AG04449 (cell line): ENCODE data around the gene GNG12.

Experiments
- CTCF ChIA-PET: fragments of 350-600 bp; formaldehyde crosslinking; extraction: SDS; loops from one replicate; lab custom pipeline; 2021; ENCODE audit warnings: antibody characterized with exemption; lab: Yijun Ruan, JAX
- POLR2A ChIA-PET: fragments of 400-600, 350-600 bp; formaldehyde crosslinking; extraction: SDS; loops from one replicate; lab custom pipeline; 2020; ENCODE audit warnings: antibody characterized with exemption, inconsistent platforms; lab: Yijun Ruan, JAX
- DNase-seq: peaks from one replicate; pipeline ENCODE4 v3.0.0-alpha.2; 2010; ENCODE audit warnings: low read depth, low spot score
- H3K4me3 ChIP-seq: 2 replicates; pipeline ENCODE4 v1.5.1; 2011; ENCODE audit warnings: low read depth, mild to moderate bottlenecking, control low read depth, low read length
- TF ChIP-seq, protein P1 (sequence below): IDR thresholded peaks from one replicate; pipeline ENCODE4 v1.5.1; 2011; ENCODE audit warnings: mild to moderate bottlenecking, moderate library complexity, low read length, control low read depth, inconsistent platforms; ENCODE audit not compliant: insufficient read depth; ENCODE audit errors: missing control alignments

Gene GNG12

DNA sequence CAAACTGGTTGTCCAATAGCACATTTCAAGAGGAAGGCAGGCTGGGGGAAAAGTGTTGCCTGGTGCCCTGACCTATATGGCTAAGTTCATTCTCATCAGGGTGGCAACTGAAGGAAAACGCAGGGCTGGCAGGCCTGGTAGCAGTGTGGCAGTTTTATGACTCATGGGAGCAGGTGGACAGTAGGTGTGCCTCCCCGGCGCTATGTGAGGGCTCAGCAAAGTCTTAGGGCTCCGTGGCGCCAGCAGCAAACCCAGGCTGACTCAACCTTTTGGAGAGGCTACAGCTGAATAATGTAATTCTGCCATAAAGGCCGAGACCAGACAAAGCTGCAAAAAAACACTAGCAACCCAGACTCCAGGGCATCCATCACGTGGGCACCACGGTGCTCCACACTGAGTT is 124.7 kb downstream of the GNG12 start:
- TF ChIP-seq, protein P1, sequence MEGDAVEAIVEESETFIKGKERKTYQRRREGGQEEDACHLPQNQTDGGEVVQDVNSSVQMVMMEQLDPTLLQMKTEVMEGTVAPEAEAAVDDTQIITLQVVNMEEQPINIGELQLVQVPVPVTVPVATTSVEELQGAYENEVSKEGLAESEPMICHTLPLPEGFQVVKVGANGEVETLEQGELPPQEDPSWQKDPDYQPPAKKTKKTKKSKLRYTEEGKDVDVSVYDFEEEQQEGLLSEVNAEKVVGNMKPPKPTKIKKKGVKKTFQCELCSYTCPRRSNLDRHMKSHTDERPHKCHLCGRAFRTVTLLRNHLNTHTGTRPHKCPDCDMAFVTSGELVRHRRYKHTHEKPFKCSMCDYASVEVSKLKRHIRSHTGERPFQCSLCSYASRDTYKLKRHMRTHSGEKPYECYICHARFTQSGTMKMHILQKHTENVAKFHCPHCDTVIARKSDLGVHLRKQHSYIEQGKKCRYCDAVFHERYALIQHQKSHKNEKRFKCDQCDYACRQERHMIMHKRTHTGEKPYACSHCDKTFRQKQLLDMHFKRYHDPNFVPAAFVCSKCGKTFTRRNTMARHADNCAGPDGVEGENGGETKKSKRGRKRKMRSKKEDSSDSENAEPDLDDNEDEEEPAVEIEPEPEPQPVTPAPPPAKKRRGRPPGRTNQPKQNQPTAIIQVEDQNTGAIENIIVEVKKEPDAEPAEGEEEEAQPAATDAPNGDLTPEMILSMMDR, result no peak
- DNase-seq, result no peak
- CTCF ChIA-PET, result interaction anchor here (1.3 to 2.3 kb wide), 2 partner anchors 51 to 174 kb away, joined by 5 to 8 read pairs; no protein-coding TSS in a partner anchor
- POLR2A ChIA-PET, result no interaction called here
- no peak overlapping the region for H3K4me3 ChIP-seq

DNA sequence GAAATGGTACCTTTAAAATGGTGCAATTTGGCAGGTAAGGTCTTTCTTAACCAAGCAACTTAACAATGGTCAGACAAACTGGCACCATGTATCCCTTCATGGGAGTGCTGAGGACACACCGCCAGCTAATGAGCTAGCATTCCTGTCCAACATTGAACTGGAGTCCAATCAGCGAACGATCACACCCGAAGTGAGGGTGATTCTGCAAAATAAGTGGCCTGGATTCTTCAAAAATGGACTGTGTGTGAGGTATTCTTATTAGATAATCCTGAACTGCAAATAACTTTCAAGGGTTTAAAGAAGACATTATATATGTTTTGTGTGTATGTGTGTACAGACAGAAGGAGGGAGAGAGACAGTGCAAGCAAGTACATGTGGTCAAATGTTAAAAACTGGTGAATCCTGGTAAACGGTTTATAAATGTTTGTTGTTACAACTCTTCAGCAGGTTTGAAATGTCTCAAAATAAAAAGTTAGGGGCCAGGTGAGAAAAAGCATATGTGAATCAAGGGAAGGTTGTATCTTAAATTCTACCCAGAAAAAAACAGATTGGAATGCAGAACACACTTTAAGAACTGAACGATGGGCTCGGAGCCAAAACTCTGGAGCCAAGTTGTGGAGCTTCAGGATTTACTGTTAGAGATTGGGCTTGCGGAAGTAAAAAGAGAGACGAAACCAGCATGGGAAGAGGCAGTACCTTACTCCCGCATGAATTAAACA is 127.4 kb downstream of the GNG12 start:
- TF ChIP-seq, protein P1, result no peak
- ChIA-PET POLR2A (no interaction called here), CTCF (interaction anchor here (1.5 to 3.1 kb wide), 3 partner anchors 16 to 60 kb away, joined by 4 to 10 read pairs (median 5); no protein-coding TSS in a partner anchor)
- no peak overlapping the region for H3K4me3 ChIP-seq
- DNase-seq, result no peak

DNA sequence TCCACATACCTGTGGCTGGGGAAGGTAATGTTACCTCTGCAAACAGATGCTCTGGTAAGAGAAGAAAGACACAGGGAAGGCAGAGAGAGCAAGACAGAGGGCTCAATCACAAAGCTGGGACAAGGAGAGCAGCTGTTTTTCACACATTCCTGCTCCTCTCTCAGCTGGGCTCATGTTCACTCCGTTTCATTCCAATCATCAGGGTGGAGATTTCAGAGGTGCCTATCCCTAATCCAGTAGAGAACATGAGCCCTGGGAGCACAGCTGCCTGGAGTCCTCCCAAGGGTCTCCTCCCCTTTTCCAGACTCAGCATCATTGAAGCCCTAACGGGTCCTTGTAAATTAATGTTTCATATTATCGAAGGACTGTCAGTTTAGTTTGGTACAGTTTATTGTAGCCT is 128.9 kb downstream of the GNG12 start:
- no peak overlapping the region for H3K4me3 ChIP-seq
- TF ChIP-seq, protein P1, result no peak
- no peak for DNase-seq
- ChIA-PET POLR2A (no interaction called here), CTCF (interaction anchor here (0.7 to 5.0 kb wide), 7 partner anchors 15 to 169 kb away, joined by 3 to 23 read pairs (median 5); no protein-coding TSS in a partner anchor)

DNA sequence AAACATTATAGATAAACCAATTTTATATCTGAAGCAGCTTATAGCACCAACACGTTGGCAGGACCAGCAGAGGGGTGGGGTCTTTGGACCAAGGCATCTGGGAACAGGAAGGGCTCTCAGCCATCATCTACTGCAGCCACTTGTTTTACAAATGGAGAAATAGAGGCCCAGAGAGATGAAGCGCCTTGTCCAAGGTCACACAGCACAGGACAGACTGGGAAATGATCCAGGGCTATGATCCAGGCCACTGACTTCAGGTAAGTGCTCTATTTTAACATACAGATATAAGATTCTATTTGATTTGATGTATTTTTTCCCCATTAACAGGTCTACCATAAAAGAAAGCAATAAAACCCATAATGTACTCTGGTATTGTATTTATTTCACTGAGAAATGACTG is 131.4 kb downstream of the GNG12 start:
- TF ChIP-seq, protein P1, result no peak
- POLR2A ChIA-PET, result no interaction called here
- H3K4me3 ChIP-seq, result no peak overlapping the region
- CTCF ChIA-PET, result interaction anchor here (2.8 to 5.0 kb wide), 3 partner anchors 58 to 166 kb away, joined by 11 to 23 read pairs (median 18); no protein-coding TSS in a partner anchor
- DNase-seq, result no peak

DNA sequence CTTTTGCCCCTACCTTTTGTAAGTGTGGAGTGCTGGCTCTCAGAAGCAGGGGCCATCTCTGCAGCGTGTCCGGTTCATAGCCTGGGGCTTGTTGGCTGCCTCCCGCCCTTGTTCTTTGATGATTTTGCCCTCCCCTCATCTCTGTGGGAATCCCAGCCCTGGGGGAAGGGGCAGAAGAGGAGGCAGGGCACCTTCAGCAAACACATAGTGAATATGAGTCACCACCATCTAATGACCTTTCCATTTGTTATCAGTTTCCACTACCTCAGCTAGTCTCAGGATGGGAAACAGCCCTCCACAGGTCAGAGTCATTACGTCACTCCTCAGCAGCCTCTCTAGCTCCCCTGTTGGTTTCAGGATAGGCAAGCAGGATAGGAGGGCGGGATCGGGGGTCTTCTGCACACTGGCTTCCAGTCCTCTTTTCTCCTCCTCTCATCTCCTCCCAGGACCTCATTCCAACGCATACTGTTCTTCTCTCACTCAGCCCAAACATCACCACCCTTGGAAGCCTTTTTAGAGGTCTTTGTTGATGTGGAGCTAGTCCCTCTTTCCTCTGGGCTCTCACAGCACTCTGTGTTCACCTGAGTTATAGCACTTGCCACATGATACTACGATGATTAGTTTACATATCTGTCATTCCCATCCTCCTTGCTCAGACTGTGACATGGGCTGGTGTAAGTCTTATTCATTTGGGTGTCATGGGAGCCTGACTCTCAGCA is 132.4 kb downstream of the GNG12 start:
- TF ChIP-seq, protein P1, result no peak
- CTCF ChIA-PET, result interaction anchor here (0.7 to 5.0 kb wide), 3 partner anchors 59 to 165 kb away, joined by 3 to 23 read pairs (median 18); no protein-coding TSS in a partner anchor
- no peak overlapping the region for H3K4me3 ChIP-seq
- POLR2A ChIA-PET, result interaction anchor here (0.6 to 0.8 kb wide), 2 partner anchors 14 kb away, joined by 3 read pairs; no protein-coding TSS in a partner anchor
- no peak for DNase-seq
